Gastrocnemius medialis (tissue), 4 donors: Measurements from ENCODE around the gene FNTB.

Experiments used
- POLR2A ChIP-seq, 2 donors: fragments of 450-650 bp; IDR thresholded peaks; one replicate each; pipeline ENCODE4 v1.6.1; 2017; ENCODE audit warnings: antibody characterized with exemption in 2 of 2, mild to moderate bottlenecking in 2 of 2, moderate library complexity in 2 of 2
- TF ChIP-seq, protein P1 (sequence below), 5 experiments: fragments of 450-650 bp in 3 of 5; fragments of 200-600 bp in 2 of 5; sonication (generic) in 2 of 5; IDR thresholded peaks in 4 of 5; conservative IDR thresholded peaks in 1 of 5; 1 replicate in 4 of 5; 2 replicates in 1 of 5; pipeline ENCODE4 v1.5.1; 2016 to 2019; ENCODE audit warnings: antibody characterized with exemption in 5 of 5, mild to moderate bottlenecking in 3 of 5, moderate library complexity in 3 of 5

DNA sequence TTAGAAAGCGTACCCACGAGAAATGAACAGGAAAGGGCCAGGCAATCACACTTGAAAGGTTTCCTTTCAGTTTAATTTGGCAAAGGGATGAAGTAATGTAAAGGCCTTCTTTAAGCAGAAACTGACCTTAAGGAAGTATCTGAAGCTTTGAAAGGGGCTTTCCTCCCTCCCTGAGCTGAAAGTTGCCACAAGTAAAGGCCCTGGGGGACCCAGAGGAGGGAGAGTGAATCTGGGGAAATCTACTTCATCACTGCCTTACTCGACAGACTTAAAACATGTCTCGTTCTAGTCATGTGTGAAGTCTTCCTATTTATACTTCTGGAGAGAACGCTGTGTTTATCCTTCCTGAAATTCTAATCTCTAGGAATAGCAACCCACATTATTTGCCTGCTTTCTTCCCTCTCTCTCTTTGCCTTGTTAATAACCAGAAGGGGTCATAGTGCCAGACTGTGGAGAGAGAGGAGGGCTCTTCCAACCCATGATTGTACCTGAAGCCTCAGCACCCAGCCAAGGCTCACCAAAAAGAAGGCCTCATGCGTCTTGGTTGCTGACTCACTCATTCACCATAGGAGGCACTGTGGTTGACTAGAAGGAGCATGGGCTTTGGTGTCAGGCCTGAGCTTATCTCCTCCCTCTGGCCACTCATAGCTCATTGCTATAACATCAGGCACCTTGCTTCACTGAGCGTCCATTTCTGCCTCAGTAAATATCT lies 33.9 kb upstream of the FNTB start:
- TF ChIP-seq, protein P1, sequence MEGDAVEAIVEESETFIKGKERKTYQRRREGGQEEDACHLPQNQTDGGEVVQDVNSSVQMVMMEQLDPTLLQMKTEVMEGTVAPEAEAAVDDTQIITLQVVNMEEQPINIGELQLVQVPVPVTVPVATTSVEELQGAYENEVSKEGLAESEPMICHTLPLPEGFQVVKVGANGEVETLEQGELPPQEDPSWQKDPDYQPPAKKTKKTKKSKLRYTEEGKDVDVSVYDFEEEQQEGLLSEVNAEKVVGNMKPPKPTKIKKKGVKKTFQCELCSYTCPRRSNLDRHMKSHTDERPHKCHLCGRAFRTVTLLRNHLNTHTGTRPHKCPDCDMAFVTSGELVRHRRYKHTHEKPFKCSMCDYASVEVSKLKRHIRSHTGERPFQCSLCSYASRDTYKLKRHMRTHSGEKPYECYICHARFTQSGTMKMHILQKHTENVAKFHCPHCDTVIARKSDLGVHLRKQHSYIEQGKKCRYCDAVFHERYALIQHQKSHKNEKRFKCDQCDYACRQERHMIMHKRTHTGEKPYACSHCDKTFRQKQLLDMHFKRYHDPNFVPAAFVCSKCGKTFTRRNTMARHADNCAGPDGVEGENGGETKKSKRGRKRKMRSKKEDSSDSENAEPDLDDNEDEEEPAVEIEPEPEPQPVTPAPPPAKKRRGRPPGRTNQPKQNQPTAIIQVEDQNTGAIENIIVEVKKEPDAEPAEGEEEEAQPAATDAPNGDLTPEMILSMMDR (IDR thresholded peaks at IDR 0.05 in 4 of 5, conservative IDR thresholded peaks at IDR 0.05 in 1 of 5) = no peak
- no peak for TF ChIP-seq POLR2A (IDR thresholded peaks at IDR 0.05)
